Measurements from ENCODE around the gene MRPL3. TPM values are rescaled to one million over a fixed set of nuclear protein-coding genes. Genes with fewer than 3 reads are reported as not detected.

The MRPL3 gene
- total and polyA plus RNA-seq, 4 donors, result 58.8 to 99.7 (median 72.6) TPM

GRCh38 chr3:131439084-131439483, 63.7 kb downstream of the MRPL3 start:
- Histone ChIP-seq H3K9ac (ENCODE audit: insufficient read depth in 1 of 2, low read length in 2 of 2) (no peak overlapping the region), H3K27ac (ENCODE audit: low read depth in 1 of 2, low read length in 1 of 2) (no peak overlapping the region), H3K9me3 (ENCODE audit: control insufficient read depth in 4 of 4, insufficient read depth in 3 of 4, low read length in 3 of 4) (no peaks in the 10 kb centered on the region), H3K4me1 (ENCODE audit: control insufficient read depth in 5 of 5, insufficient read depth in 5 of 5, low read length in 5 of 5) (no peaks in the 10 kb centered on the region), H3K27me3 (ENCODE audit: control insufficient read depth in 3 of 3, insufficient read depth in 3 of 3, low read length in 2 of 3) (no peaks in the 10 kb centered on the region), H3K4me3 (no peak overlapping the region), H3K36me3 (ENCODE audit: control insufficient read depth in 4 of 4, insufficient read depth in 4 of 4, low read length in 4 of 4) (no peaks in the 10 kb centered on the region)
- 89 to 94% methylated on average over 1 of the region's 1 CpG for WGBS, 2 donors
- TF ChIP-seq, protein P1, sequence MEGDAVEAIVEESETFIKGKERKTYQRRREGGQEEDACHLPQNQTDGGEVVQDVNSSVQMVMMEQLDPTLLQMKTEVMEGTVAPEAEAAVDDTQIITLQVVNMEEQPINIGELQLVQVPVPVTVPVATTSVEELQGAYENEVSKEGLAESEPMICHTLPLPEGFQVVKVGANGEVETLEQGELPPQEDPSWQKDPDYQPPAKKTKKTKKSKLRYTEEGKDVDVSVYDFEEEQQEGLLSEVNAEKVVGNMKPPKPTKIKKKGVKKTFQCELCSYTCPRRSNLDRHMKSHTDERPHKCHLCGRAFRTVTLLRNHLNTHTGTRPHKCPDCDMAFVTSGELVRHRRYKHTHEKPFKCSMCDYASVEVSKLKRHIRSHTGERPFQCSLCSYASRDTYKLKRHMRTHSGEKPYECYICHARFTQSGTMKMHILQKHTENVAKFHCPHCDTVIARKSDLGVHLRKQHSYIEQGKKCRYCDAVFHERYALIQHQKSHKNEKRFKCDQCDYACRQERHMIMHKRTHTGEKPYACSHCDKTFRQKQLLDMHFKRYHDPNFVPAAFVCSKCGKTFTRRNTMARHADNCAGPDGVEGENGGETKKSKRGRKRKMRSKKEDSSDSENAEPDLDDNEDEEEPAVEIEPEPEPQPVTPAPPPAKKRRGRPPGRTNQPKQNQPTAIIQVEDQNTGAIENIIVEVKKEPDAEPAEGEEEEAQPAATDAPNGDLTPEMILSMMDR (IDR thresholded peaks at IDR 0.05; ENCODE audit: control extremely low read depth, extremely low read depth), result no peak
- peak in 1 of 3 donors; percentile 0 for DNase-seq
- ATAC-seq (ENCODE audit: insufficient read depth, low FRiP score), result no peak

DNA sequence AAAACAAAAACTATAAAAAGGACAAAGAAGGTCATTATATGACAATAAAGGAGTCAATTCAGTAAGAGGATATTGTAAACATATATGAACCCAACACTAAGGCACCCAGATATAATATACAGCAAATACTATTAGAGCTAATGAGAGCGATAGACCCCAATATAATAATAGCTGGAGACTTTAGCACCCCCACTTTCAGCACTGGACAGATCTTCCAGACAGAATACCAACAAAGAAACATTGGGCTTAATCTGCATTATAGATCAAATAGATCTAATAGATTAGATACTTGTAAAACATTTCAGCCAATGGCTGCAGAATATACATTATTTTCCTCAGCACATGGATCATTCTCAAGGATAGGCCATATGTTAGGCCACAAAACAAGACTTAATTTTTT, 67.8 kb downstream of the MRPL3 start:
- H3K27ac ChIP-seq (ENCODE audit: low read depth in 1 of 2, low read length in 1 of 2), result no peak overlapping the region
- no peaks in the 10 kb centered on the region for H3K27me3 ChIP-seq (ENCODE audit: control insufficient read depth in 3 of 3, insufficient read depth in 3 of 3, low read length in 2 of 3)
- TF ChIP-seq, protein P1 (IDR thresholded peaks at IDR 0.05; ENCODE audit: control extremely low read depth, extremely low read depth), result no peak
- no peaks in the 10 kb centered on the region for H3K9me3 ChIP-seq (ENCODE audit: control insufficient read depth in 4 of 4, insufficient read depth in 3 of 4, low read length in 3 of 4)
- H3K4me3 ChIP-seq, result no peak overlapping the region
- no peak for ATAC-seq (ENCODE audit: insufficient read depth, low FRiP score)
- no peak overlapping the region for H3K9ac ChIP-seq (ENCODE audit: insufficient read depth in 1 of 2, low read length in 2 of 2)
- H3K4me1 ChIP-seq (ENCODE audit: control insufficient read depth in 5 of 5, insufficient read depth in 5 of 5, low read length in 5 of 5), result no peaks in the 10 kb centered on the region
- H3K36me3 ChIP-seq (ENCODE audit: control insufficient read depth in 4 of 4, insufficient read depth in 4 of 4, low read length in 4 of 4), result no peaks in the 10 kb centered on the region
- 96 to 98% methylated on average over 1 of the region's 1 CpG for WGBS, 2 donors
- DNase-seq, result no peak

GRCh38 chr3:131432441-131432840, 70.3 kb downstream of the MRPL3 start:
- H3K4me1 ChIP-seq (ENCODE audit: control insufficient read depth in 5 of 5, insufficient read depth in 5 of 5, low read length in 5 of 5), result no peaks in the 10 kb centered on the region
- H3K27me3 ChIP-seq (ENCODE audit: control insufficient read depth in 3 of 3, insufficient read depth in 3 of 3, low read length in 2 of 3), result no peaks in the 10 kb centered on the region
- no peaks in the 10 kb centered on the region for H3K36me3 ChIP-seq (ENCODE audit: control insufficient read depth in 4 of 4, insufficient read depth in 4 of 4, low read length in 4 of 4)
- DNase-seq (no peak), ATAC-seq (ENCODE audit: insufficient read depth, low FRiP score) (no peak)
- no peak overlapping the region for H3K27ac ChIP-seq (ENCODE audit: low read depth in 1 of 2, low read length in 1 of 2)
- TF ChIP-seq, protein P1 (IDR thresholded peaks at IDR 0.05; ENCODE audit: control extremely low read depth, extremely low read depth), result no peak
- WGBS, 2 donors, result 83 to 87% methylated on average over 3 of the region's 3 CpGs
- H3K9ac ChIP-seq (ENCODE audit: insufficient read depth in 1 of 2, low read length in 2 of 2), result no peak overlapping the region
- no peaks in the 10 kb centered on the region for H3K9me3 ChIP-seq (ENCODE audit: control insufficient read depth in 4 of 4, insufficient read depth in 3 of 4, low read length in 3 of 4)
- H3K4me3 ChIP-seq, result no peak overlapping the region

- H3K9me3 ChIP-seq (ENCODE audit: control insufficient read depth in 4 of 4, insufficient read depth in 3 of 4, low read length in 3 of 4), result no peaks in the 10 kb centered on the region
- WGBS, 2 donors, result 59 to 89% methylated on average over 5 of the region's 5 CpGs
- peak; percentile 34 for ATAC-seq (ENCODE audit: insufficient read depth, low FRiP score)
- no peak overlapping the region for H3K27ac ChIP-seq (ENCODE audit: low read depth in 1 of 2, low read length in 1 of 2)
- TF ChIP-seq, protein P1 (IDR thresholded peaks at IDR 0.05; ENCODE audit: control extremely low read depth, extremely low read depth), result no peak
- H3K9ac ChIP-seq (ENCODE audit: insufficient read depth in 1 of 2, low read length in 2 of 2), result no peak overlapping the region
- H3K4me1 ChIP-seq (ENCODE audit: control insufficient read depth in 5 of 5, insufficient read depth in 5 of 5, low read length in 5 of 5), result no peaks in the 10 kb centered on the region
- no peaks in the 10 kb centered on the region for H3K27me3 ChIP-seq (ENCODE audit: control insufficient read depth in 3 of 3, insufficient read depth in 3 of 3, low read length in 2 of 3)
- DNase-seq, result no peak
- no peak overlapping the region for H3K4me3 ChIP-seq
- no peaks in the 10 kb centered on the region for H3K36me3 ChIP-seq (ENCODE audit: control insufficient read depth in 4 of 4, insufficient read depth in 4 of 4, low read length in 4 of 4)
These were observed 71.0 kb downstream of the MRPL3 start for GRCh38 chr3:131431754-131432153.
